H1 (cell line): ENCODE results near the gene MYBPH. TPM values are rescaled to one million over a fixed set of nuclear protein-coding genes. Genes with fewer than 3 reads are reported as not detected.

ENCODE experiments used
- CHD1 ChIP-seq: IDR thresholded peaks from 2 replicates; pipeline ENCODE4 v1.6.1; 2012; ENCODE audit warnings: low read depth, low read length, improper control_type of control experiment
- CTCF ChIP-seq, 3 experiments: IDR thresholded peaks; 1 replicate in 2 of 3; 2 replicates in 1 of 3; pipeline versions ENCODE4 v1.5.1 to v1.6.1; 2011; ENCODE audit warnings: low read length in 3 of 3, mild to moderate bottlenecking in 3 of 3, inconsistent platforms in 2 of 3, low read depth in 1 of 3, moderate library complexity in 1 of 3; ENCODE audit not compliant: insufficient read depth in 1 of 3; ENCODE audit errors: control extremely low read depth in 1 of 3
- E2F6 ChIP-seq: IDR thresholded peaks from 2 replicates; pipeline ENCODE4 v1.6.1; 2012; ENCODE audit warnings: inconsistent platforms
- EGR1 ChIP-seq: IDR thresholded peaks from 2 replicates; pipeline ENCODE4 v1.6.1; 2011; ENCODE audit warnings: low read depth, low read length, borderline replicate concordance
- HDAC2 ChIP-seq, 2 experiments: fragments of 300-600 bp in 1 of 2; sonication (generic) in 1 of 2; IDR thresholded peaks; 2 replicates each; pipeline ENCODE4 v1.6.1; 2011 to 2012; ENCODE audit warnings: low read depth in 2 of 2, low read length in 2 of 2, mild to moderate bottlenecking in 2 of 2, moderate library complexity in 2 of 2, borderline replicate concordance in 1 of 2, inconsistent platforms in 1 of 2
- MAX ChIP-seq: IDR thresholded peaks from 2 replicates; pipeline ENCODE4 v1.6.1; 2012; ENCODE audit warnings: inconsistent platforms
- RNF2 ChIP-seq: fragments of 200-900, 300-1000 bp; sonication (generic); IDR thresholded peaks from 2 replicates; pipeline ENCODE4 v1.7.1; 2016; ENCODE audit warnings: borderline replicate concordance, low read depth, mild to moderate bottlenecking, antibody characterized with exemption, low read length; ENCODE audit not compliant: poor library complexity, severe bottlenecking; ENCODE audit errors: missing control alignments
- RXRA ChIP-seq: IDR thresholded peaks from 2 replicates; pipeline ENCODE4 v1.6.1; 2011; ENCODE audit warnings: low read depth, mild to moderate bottlenecking, low read length, moderate library complexity; ENCODE audit not compliant: insufficient read depth
- polyA plus RNA-seq, 7 experiments: library from polyadenylated mRNA; depleted of rRNA in 3 of 7; stranded (reverse) in 5 of 7; unstranded in 2 of 7; fragments of >200 nt in 5 of 7; fragments of 200-250 nt in 2 of 7; gene quantifications; 1 replicate in 5 of 7; 2 replicates in 1 of 7; 4 replicates in 1 of 7; pipeline versions ENCODE4 v1.2.1 to v1.2.3, GENCODE V29; 2011 to 2013; ENCODE audit warnings: missing spikeins in 2 of 7, mixed read lengths in 2 of 7
- total RNA-seq: library from RNA; stranded (reverse); fragmentation: NEBNext Ultra II Directional; extraction: Animal tissue kit (Norgen Biotek cat#: 25700); gene quantifications from 2 replicates; pipeline ENCODE4 v1.2.1, GENCODE V29; 2021

MYBPH gene
- total and polyA plus RNA-seq, 2 of the 8 experiments (the other 6 are each of a cell fraction or from before 2014, with no cell fraction given): not detected

GRCh38 chr1:203121186-203122015, 54.2 kb downstream of the MYBPH start (continued):
- TF ChIP-seq CTCF (IDR thresholded peaks at IDR 0.05; ENCODE audit: control extremely low read depth in 1 of 3, insufficient read depth in 1 of 3, low read depth in 1 of 3, low read length in 3 of 3) (no peak), E2F6 (no peak), HDAC2 (IDR thresholded peaks at IDR 0.05; ENCODE audit: borderline replicate concordance in 1 of 2, low read depth in 2 of 2, low read length in 2 of 2) (no peak), RNF2 (no peak), MAX (no peak), RXRA (no peak), EGR1 (no peak), CHD1 (no peak)
